GM21447 (cell line): ENCODE data around the gene TNFSF18.

Source experiments
- ATAC-seq: cut with Tn5 transposase; IDR thresholded peaks from one replicate; pipeline ENCODE4 v1.9.1; 2021; ENCODE audit not compliant: unreplicated experiment

Gene TNFSF18

DNA sequence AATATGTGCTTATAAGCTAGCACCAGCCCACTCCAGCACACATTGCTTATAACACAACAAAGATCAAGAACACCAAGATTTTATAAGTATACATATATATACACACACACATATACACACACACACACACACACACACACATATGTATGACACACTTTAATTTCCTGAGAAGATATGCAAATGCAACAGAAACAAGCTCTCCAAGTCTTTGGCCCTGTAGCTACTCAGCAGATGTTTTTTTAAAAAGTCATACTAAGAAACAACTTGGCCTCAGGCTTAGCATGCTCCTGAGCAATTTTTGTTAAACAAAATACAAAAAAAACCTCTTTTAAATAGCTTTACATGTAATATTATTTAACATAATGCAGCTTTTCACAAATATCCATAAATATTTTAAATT, 11.1 kb downstream of the TNFSF18 start:
- no peak for ATAC-seq

DNA sequence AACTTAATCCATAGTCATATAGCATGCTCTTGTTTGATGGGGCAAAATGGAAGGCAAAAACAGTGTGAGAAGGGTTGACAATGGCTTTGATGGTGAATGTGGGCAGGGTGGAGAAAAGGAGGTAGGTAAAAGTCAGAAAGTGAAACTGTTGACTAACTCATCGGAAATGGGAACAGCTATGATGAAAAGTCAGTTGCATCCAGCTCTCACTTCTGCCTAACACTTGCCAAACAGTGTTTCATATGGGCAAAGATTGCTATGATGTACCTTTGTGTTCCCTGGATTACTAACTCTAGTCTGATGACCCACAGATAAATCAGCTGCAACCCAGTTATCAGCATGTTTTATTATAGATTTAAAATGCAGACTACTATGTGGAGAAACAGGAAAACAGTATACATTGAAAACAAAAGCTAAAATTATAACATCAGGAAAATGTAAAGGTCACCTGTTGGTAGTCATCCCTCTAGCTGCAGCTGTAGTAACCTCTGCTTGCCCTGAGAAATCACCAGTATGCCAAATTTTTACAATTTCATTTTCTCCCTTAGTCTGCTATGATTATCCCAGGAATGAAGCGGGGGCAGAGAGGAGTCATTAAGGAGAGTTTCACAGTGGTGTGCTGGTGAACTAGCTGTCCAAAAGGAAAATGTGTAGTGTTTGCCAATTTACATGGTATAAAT, 11.7 kb downstream of the TNFSF18 start:
- ATAC-seq, result no peak

DNA sequence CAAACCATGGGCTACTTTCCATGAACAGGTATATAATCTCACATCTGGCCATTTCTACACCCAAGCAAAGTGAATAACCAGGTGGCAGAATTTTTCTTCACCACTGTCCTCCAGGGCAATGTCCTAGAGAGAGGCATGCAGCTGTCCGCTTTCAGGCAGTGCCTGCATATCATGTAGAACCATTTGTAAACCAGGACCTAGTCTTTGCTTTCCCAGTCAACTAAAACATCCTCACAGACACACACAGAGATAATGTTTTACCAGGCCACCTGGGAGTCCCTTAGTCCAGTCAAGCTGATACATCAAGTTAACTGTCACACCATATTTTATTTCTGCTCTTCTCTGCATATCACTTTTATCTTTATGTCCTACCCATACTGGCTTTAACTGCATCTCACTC, 26.2 kb downstream of the TNFSF18 start:
- ATAC-seq, result no peak

DNA sequence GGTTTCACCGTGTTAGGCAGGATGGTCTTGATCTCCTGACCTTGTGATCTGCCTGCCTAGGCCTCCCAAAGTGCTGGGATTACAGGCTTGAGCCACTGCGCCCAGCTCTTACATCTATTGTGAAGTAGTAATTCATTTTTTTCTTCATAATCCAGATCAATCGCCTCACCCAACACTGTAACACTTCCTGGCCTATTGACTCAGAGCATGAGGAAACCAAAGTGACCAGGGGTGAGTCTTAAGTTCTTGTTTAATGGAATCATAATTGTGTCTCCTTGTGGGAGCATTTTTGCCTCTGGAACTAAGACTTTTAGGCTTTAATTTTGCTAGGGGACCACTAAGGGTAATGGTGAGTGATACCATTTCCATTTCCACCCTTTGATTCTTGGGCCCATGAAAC, 27.4 kb downstream of the TNFSF18 start:
- no peak for ATAC-seq

DNA sequence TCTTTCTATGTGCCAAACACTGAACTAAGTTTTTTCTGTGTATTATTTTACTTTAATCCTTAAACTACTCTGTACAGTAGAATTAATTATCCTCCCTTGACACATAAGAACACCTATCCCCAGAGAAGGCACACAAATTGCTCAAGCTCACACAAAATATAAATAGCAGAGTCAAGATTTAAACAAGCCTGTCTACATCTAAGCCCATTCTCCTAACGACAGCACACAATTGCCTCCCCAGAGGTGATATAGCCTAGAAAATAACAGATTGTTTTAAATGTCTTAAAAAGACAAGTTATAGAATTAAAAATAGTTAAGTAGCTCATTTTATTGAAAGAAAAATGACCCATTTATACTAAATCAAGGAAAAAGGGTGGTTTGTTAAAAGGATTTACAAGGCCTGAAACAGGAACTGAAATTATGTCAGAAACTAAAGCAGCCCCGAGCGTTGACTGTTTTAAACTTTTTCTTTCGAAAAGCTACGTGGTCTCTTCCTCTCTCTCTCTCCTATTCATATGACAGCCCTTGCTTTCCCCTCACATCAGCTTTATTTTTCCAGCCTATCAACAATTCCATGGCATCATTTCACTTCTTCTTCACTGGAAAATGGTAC, 30.5 kb downstream of the TNFSF18 start:
- ATAC-seq, result peak; percentile 96

DNA sequence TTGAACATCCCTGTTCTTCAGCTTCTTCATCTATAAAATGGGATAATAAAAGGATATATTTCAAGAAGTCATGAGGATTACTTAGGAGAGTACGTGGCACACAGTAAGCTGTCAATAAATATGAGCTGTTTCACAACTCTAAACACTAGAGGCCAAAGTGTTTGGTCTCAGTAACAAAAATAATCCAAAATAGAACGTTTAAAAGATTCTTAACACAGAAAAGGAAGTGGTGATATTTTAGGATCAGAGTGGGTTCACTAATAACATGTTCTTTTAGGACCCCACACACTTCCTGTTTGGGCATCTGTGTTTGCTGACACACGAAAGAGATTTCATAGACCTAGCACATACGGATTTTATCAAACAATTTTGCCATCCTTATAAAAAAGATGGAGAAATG, 32.9 kb downstream of the TNFSF18 start:
- ATAC-seq, result no peak

DNA sequence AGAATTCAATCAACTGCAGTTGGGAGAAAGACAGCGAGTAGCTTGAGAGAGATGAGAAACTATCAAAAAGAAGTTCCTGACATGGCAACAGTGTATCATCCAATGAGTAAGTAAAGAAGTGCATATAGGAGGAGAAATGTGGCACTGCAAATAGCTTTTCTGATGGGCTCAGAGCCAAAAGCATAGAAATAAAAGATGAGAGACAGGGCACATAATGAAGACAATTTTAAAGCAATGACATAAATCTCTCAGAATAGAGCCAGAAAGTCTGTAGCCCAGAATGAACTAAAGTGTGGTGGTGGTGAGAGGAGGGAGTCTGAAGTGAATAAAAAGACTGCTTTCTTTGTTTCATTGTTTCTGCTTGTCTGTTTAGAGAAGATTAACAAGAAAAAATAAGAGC, 34.3 kb downstream of the TNFSF18 start:
- no peak for ATAC-seq

DNA sequence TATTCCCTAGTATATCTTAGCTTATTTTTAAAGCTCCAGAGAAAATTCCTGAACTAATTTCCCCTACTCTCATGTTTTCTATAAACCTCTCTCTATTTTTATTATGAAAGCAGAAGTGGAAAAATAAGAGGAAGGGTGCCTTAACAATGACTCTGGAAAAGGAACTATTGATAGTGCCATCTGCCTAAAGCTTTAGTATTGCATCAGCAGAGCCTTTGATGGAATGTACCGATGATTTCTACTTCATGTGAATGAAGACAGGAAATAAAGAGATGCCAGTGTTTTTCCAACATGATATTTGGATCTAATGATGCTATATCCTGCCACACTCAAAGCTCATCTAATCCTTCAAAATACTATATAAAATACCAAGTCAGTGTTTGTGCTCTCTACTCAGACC, 35.1 kb downstream of the TNFSF18 start:
- no peak for ATAC-seq

DNA sequence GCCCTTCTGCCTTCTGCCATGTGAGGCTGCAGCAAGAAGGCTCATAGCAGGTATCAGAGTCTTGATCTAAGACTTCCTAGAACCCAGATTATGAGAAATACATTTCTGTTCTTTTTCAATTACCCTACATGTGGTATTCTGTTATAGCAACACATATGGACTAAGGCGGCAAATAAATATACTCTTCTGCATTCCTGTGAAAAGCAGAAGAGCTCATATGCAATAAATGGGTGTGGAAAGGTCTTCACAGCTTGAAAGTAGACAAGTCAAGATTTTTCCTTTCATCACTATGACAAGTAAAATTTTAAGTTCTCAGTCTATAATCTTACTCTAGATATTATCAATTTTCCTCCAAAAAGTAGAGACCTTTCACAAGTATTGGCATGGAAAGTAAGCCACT, 36.6 kb downstream of the TNFSF18 start:
- ATAC-seq, result no peak

DNA sequence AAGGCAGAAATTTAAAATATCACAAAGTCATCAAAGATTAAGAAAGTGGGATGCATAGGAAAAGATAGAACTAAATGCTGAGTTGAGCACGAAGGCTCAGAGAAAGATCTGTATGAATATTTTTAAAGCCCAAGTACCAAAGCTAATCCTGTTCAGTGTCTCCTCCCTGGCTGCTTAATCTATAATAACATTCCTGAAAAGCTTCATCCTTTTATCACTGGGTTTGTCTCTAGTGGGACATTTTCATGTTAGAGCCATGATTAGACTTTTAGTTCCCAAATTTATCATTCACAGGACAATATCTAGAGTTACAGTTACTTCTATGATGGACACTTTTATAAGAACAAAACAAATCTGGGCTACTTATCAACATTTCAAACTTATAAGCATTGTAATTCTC, 38.6 kb downstream of the TNFSF18 start:
- ATAC-seq, result no peak

DNA sequence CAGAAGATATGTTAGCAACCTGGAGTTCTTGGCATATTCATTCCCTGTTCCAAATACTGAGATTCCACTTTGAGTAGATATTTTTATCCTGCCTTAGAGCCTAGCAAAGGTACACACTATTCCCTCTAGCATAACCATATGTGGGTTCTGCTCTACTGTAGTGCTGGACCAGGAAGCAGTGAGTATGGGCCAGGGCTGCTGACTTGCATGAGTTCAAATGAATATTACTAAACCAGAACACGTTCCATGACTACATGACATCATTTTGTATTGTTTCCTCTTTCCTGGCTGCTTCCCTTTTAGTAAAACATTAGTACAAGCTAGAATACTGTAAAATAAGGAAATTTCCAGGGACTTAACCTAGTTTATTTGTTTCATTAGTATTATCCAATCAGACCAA, 41.1 kb downstream of the TNFSF18 start:
- no peak for ATAC-seq

DNA sequence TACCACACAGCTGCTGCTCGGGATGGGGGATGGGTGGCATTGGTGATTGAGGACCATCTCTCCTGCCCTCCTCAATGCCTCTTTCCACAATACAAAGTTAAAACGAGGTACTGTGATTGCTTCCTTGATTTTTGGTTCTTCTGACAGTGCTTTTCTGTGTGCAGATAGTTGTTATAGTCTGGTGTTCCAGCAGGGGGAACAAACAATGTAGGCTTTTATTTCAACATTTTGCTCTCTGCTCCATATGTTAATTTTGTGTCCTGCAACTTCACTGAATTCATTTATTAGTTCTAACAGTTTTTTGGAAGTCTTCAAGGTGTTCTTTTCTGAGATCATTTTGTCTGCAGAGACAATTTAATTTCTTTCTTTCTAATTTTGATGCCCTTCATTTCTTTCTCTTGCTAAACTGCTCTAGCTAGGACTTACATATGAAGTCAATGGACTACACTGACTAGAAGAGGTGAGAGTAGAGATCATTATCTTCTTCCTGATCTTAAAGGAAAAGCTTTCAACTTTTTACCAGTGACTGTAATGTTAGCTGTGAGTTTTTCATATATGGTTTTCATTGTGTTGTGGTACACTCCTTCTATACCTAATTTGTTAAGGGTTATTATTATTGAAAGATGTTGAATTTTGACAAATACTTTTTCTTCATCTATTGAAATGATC, 45.4 kb downstream of the TNFSF18 start:
- ATAC-seq, result no peak

DNA sequence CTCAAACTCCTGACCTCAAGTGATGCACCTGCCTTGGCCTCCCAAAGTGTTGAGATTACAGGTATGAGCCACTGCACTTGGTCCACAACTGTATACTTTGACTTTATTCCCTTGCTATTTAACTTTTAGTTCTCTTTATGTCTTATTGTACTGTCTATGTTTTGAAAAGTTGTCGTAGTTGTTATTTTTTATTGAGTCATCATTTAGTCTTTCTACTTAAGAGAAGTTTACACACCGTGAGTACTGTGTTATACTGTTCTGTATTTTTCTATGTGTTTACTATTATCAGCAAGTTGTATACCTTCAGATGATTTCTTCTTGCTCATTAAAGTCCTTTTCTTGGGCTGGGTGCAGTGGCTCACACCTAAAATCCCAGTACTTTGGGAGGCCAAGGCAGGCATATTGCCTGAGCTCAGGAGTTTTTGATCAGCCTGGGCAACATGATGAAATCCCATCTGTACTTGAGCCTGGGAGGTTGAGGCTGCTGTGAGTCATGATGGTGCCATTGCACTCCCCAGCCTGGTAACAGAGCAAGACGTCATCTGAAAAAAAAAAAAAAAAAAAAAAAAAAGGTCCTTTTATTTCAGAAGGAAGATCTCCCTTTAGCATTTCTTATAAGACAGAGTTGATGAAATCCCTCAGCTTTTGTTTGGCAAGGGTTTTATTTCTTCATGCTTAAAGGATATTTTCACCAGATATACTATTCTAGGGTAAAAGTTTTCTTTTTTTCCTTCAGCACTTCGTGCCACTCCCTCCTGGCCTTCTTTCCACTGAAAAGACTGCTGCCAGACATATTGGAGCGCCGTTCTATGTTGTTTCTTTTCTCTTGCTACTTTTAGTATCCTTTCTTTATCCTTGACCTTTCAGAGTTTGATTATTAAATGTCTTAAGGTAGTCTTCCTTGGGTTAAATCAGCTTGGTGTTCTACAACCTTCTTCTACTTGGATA, 47.6 kb downstream of the TNFSF18 start:
- ATAC-seq, result no peak

DNA sequence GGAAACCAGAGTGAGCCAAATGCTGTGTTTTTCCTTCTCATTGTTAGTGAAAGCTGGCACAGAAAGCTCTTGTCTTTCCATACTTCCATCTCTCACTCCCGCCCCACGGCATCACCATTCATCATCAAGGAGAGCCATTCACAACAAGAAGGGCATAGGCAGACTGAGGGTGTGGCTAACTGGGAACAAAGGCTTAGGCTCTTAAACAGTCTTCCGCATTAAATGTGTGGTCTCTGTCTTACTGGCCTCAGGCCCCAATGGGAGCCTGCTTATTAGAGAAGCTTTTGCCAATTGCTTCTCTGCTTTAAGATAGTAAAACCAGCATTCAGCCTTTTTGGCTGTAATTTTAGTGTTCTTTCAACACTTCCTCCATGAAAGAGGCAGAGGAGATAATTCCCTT, 51.4 kb downstream of the TNFSF18 start:
- ATAC-seq, result no peak

DNA sequence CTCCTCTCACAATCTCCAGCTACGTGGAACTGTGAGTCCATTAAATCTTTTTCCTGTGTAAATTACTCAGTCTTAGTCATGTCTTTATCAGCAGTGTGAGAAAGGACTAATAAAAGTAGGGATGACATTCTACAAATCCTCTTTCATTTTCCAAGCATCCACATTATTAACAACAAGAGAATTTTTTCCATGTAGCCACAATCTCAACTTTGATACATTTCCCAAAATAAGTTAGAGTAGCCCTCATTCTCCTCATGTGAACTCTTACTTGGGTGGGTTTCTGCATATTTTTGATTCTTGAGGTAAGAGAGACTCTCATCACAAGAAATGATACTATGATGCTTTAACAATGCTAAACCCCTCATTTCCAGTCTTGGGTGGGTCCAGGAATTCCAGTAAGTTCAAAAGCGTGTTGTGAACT, 52.8 kb downstream of the TNFSF18 start:
- ATAC-seq, result no peak

DNA sequence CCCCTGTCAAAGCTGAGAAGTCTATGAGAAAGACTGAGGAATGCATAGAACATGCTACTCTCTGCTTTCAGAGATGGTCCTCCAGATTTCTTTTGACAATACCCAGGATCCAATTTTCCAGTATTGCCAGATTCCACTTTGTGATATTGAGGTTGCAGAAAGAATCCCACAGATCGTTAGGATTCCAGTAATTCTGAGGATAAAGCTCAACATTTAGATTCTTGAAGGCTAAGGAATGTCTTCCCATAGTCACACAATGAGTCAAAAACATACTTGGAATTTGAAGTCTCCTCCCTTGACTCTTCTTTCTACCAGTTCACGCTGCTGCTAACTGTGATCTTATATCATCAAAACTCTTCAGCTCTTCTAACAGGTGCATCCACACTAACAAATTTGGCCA, 57.1 kb downstream of the TNFSF18 start:
- ATAC-seq, result no peak

DNA sequence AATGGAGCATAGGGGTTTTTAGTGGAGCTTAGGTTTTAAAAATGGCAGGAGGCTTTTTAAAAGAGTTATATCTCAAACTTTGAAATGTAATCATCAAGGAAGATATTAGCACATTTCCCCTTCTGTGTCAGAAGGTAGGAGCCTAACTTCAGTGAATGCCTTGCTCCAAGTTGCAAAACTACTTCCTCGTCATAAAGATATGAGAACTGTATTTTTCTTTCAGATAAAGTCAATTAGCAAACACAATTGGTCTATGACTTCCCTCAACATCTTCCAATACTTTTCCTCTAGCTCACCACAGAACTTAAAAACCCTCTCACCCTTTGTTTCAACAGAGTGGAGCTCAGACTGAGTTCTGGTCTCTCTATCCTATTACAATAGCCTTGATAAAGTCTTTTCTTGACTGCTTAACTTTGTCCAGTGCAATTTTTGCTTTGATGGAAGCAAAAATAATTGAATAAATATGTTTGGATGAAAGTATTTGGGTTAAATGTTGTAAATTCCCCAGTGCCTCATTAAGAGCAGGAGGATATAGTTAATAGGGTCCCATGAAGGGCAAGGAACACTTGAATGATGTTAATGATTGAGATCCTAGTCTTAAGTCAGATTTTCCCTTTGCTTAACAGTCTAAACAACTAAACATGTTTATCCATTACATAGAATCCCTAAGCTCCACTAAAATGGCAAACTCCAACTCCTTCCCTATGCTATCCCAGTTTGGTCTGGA, 58.9 kb downstream of the TNFSF18 start:
- ATAC-seq, result no peak

DNA sequence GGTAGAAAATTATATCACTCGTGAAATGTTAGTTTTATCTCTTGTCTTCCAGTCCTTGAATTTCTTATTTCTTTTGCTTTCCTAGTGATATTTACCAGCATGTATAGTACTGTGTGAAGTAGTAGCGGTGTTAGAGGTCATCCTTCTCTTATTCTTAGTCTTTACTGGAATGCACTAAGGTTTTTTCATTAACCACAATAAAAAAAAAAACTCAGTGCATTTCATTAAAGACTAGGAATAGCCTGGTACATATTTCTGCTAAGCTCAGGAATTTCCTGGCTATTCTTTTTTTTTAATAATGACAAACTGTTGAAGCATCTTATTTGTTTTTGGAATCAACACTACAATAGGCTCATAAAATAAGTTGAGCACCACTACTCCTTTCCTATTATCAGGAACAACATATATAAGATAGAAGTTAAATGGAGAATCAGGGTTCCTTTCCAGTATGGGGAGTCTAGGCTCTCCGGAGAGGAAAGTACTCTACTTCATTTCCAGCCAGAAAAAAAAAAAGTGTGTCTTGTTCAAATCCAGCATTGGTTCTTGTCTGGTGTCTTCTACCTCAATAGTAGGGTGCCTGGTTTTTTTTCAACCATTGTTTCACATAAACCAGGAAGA, 60.0 kb downstream of the TNFSF18 start:
- ATAC-seq, result no peak
